ENCODE measurements around the gene RAB3C.

The RAB3C gene

GRCh38 chr5:58891086-58891970 is 308.5 kb downstream of the RAB3C start:
- DNase-seq: peak; percentile 60

DNA sequence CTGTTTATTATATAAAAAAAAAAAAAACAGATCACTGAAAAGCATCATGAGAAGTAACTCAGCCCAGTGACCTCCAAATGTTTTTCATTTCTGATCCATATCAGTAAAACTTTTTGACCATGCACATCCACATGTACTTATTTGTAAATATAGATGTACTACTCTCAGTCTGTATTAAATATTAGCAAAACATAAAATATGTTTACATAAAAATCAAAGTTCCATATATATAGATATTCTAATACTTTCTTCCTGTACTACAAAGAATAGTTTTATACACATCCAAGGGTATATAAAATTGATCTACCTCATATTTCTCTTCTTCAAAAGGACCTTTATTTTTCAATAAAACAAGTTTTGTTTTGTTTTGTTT is 309.1 kb downstream of the RAB3C start:
- no peak for DNase-seq

DNA sequence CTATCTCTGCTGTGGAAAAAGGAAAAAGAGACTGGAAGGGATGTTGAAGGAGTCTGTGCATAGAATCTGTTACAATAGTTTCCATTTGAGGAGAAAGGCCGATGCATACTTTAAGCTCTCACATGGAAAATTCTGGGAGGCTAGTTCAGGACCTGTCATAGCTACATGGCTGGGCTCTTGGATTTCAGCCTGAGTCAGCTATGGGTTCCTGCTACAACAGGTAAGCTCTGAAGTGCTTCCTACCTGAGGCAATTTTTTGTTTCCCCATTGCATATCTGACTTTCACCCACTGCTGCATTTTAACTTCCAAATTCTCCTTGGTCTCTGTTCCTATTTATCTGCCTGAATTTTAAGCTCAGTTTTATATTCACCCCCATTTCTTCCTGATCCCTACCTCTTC is 310.7 kb downstream of the RAB3C start:
- DNase-seq: no peak

- DNase-seq: no peak
Measured at GRCh38 chr5:58898006-58898405, 315.1 kb downstream of the RAB3C start.

DNA sequence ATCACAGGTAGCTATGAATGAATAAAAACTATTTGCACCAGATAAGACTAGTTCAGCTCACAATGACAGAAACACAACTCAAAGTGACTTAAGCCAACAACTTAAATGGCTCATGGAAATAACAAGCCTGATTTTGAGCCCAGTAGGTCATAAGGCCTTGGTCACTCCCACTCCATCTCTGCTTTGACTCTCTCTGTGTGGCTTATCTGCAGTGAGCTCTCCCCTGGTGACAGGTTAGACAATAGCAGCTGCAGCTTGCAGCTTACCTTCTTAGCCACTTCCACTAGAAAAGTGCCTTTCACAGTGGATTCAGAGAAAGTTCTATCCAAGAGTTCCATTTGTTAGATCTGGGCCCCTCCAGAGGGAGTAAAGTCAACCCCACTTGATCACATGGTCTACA is 315.7 kb downstream of the RAB3C start:
- no peak for DNase-seq

DNA sequence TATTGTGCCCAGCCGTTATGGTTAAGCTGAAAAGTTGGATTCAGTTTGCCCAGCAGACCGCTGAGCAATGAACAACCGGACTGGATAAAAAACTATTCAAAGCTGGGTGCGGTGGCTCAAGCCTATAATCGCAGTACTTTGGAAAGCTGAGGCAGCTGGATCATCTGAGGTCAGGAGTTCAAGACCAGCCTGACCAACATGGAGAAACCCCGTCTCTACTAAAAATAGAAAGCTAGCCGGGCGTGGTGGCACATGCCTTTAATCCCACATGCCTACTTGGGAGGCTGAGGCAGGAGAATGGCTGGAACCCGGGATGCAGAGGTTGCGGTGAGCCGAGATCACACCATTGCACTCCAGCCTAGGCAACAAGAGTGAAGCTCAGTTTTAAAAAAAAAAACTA is 318.4 kb downstream of the RAB3C start:
- no peak for DNase-seq

DNA sequence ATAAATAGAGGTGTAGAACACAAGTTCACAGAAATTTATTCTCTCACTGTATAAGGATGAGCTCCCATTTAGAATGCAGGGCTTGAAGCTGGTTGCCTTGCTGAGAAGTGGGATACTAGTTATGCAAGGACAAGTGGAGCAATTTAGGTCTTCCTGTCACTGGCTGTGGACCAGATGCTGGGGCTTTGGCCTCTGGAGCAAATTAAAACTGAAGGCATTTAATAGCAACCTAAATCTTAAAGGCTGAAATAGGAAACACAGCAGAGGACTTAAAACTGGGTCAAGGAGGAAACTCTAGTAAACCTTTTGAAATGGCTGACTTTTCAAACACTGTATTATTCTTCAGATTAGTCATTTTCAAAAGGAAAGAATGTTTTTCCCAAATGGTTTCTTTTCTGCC is 319.4 kb downstream of the RAB3C start:
- DNase-seq: no peak

DNA sequence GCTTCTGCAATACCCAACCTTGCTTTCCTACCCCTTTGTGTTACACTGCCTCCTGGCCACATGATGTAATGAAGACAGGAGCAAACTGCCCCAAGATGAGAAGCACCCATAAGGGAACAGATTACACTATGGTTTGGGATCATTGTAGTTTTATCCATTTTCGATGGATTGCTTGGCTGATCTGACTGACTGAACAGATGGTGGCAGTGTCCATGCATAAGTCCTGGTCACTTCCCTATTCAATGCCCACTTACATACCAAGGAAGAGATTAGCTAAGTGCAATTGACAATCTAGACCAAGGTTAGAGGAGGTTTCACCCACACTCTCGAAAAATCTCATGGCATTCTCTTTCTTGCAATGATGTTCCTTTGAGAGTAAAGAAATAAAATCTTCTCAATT is 319.9 kb downstream of the RAB3C start:
- no peak for DNase-seq

DNA sequence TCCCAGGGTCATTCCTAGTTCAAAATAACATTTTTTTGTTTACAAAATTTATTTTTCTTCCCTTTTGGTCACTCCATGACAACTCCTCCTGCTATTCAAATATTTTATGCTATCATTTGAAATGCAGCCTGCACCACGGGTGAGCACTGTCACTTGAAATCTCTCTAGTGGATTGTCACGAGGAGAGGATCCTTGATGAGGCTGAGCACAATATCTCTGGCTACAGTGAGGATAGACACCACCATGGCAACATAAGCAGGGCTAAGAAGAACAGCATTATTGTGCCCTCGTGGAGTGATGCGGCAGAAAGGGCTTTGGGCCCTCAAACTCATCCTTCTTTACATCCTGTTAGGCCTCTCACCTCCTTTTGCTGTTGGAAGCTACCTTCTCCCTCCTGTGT is 321.9 kb downstream of the RAB3C start:
- DNase-seq: no peak

DNA sequence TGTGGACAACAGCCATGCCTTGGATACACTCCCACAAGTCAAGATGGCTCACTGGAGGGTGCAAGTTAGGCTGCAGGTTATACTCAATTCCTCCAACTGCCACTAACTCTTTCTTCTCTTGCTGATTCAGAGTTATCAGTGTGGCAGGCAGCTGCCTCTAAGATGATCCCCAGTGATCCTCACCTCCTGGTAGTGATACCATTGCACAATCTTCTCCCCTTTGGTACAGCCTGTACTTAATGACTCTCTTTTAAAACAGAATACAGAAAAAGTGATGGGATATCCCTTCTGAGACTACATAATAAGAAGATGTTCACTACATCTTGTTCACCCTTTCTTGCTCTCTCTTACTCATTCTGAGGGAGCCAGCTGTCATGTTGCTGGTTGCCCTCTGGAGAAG is 323.1 kb downstream of the RAB3C start:
- no peak for DNase-seq
